NCI-H510A (cell line): ENCODE results near the gene RTN4.

Experiments
- DNase-seq: peaks from one replicate; lab custom pipeline; 2025; lab: John Stamatoyannopoulos, UW

RTN4 gene

GRCh38 chr2:54924121-54924520 lies 126.1 kb downstream of the RTN4 start:
- no peak for DNase-seq
